ENCODE measurements around the gene AQP3.
"Not testable (repeated sequence)": the region's sequence is repeated elsewhere in the genome, so short reads cannot be mapped to it uniquely, and the experiment has no call there.

Gene AQP3

GRCh38 chr9:33446946-33447798 is at the start of gene AQP3:
Gene AQP3 (minus strand): TSS chr9:33447593. CDS start chr9:33447530, 63 bp downstream.
- no peak for DNase-seq (ENCODE audit: low read depth)

DNA sequence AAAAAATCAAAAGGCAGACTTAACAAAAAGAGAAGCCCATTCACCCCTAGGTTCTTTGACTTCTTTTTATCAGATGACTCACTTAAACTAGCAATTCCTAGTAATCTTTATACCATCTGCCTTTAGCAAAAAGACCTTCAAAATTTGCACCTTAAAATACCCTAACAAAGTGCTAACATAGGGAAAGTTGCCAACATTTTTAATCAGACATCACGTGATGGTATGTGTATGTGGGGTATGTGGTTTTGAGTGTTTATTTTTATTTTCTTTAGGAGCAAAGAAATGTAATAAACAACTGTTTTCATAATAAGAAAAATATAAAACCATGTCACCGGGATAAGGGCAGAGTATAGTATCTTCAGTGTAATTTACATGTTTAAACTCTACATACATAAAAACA is 46.4 kb upstream of the AQP3 start:
- not testable (repeated sequence) for DNase-seq (ENCODE audit: low read depth)

- DNase-seq (ENCODE audit: low read depth), result peak; percentile 41
Measured at GRCh38 chr9:33489066-33489465, 41.7 kb upstream of the AQP3 start.

DNA sequence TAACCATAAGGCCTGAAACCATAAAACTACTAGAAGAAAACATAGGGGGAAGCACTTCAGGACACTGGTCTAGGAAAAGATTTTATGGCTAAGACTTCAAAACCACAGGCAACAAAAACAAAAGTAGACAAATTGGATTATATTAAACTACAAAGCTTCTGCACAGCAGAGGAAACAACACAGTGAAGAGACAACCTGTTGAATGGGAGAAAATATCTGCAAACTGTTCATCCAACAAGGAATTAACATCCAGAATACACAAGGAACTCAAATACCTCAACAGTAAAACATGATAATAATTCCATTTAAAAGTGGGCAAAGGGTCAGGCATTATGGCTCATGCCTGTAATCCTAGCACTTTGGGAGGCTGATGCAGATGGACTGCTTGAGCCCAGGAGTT is 37.9 kb upstream of the AQP3 start:
- not testable (repeated sequence) for DNase-seq (ENCODE audit: low read depth)

GRCh38 chr9:33480976-33481375 is 33.6 kb upstream of the AQP3 start:
- no peak for DNase-seq (ENCODE audit: low read depth)

DNA sequence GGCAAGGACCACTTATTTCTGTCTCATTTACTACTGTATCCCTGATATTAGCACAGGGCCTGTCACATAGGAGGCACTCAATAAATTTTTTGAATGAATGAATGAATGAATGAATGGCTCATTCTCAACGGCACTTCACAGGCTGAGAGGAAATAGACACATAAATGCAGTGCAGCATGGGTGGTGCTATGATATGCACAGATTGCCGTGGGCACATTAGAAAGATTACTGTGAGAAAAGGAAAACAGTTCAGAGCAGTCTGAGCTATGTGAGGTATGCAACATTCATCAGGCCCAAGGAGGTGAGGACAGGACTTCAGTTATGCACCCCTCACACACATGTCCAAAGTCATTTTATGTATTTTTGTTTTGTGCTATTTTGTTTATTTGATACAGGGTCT is 32.7 kb upstream of the AQP3 start:
- no peak for DNase-seq (ENCODE audit: low read depth)

DNA sequence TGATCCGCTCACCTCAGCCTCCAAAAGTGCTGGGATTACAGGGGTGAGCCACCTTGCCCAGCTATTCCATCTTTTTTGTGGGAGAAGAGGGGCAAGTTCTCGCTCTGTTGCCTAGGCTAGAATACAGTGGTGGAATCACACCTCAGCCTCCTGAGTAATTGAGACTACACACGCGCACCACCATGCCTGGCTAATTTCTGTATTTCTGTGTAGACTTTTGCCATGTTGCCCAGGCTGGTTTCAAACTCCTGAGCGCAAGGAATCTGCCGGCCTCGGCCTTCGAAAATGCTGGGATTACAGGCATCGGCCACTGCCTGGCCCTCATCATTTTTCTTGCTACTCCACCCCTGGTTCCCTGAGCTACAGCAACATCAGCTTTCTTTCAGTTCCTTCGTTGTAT is 29.1 kb upstream of the AQP3 start:
- no peak for DNase-seq (ENCODE audit: low read depth)

GRCh38 chr9:33475357-33475756 is 28.0 kb upstream of the AQP3 start:
- DNase-seq (ENCODE audit: low read depth), result no peak

DNA sequence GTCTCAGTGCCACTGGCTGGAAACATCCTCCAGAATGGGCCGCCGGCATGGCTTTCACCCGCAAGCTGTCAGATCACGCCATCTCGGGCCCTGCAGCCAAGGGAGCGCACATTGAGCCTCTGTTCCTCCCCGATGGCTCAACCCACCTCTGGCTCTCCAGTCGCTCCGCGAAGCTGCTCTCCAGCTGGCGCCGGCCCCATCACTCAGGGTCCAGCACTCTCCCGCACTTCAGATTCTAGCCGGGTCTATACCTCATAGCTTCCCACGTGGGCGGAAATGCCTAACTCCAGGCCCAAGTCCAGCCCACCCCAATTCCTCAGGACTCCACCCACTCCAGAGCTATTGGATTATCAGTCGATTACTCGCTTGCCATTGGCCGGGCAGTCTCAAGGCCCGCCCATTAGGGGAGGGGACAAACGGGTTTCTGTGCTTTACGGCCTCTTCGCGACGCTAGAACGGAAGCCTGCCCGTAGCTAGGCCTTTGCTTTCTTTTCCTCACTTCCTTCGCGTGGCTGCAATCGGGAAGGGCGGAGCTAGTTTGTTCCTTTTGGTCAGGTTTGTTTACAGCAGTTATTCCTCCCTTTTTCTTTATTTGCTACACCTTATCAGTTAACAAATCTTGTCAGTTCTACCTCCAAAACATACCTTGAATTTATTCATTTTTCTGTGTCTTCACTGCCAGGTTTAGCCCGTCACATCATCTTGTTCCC is 26.4 kb upstream of the AQP3 start, which contains the start of gene NOL6:
Gene NOL6 (minus strand): TSS at position 282 of the 710 bp plus-strand sequence. CDS start 82 bp downstream, at position 200.
- peak; percentile 99 for DNase-seq (ENCODE audit: low read depth)

- no peak for DNase-seq (ENCODE audit: low read depth)
Measured at GRCh38 chr9:33472881-33473615, 25.7 kb upstream of the AQP3 start.

DNA sequence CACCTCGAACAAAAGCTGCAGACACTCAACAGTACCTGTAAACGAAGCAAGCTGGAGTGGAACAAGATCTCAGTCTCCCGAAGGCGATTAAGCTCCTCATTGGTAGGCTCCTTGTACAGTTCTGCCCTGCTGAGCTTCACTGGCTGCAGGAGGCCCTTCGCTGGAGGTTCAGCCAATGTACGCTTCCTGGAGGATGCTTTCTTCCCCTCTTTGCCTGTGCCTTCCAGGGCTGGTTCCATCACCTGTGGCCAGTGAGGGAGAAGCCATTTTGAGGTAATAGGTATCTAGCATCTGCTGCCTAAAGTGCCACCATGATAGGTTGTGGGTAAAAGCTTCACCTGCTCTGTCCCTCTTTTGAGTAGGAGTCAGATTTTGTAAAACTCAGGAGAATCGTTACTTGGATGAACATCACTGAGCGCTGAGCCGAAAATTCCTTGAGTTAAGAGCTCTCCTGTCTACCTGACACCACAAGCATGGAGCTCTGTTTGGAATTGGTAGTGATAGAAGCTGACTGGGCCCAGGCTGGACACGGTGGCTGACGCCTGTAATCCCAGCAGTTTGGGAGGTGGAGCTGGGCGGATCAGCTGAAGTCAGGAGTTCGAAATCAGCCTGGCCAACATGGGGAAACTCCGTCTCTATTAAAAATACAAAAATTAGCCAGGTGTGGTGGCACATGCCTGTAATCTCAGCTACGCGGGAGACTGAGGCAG is 24.9 kb upstream of the AQP3 start:
- DNase-seq (ENCODE audit: low read depth), result no peak

GRCh38 chr9:33471361-33471760 is 24.0 kb upstream of the AQP3 start:
- no peak for DNase-seq (ENCODE audit: low read depth)

- no peak for DNase-seq (ENCODE audit: low read depth)
Measured at GRCh38 chr9:33469891-33470290, 22.5 kb upstream of the AQP3 start.

GRCh38 chr9:33468797-33469621 is 21.6 kb upstream of the AQP3 start:
- no peak for DNase-seq (ENCODE audit: low read depth)

GRCh38 chr9:33468215-33468730 is 20.9 kb upstream of the AQP3 start:
- no peak for DNase-seq (ENCODE audit: low read depth)

DNA sequence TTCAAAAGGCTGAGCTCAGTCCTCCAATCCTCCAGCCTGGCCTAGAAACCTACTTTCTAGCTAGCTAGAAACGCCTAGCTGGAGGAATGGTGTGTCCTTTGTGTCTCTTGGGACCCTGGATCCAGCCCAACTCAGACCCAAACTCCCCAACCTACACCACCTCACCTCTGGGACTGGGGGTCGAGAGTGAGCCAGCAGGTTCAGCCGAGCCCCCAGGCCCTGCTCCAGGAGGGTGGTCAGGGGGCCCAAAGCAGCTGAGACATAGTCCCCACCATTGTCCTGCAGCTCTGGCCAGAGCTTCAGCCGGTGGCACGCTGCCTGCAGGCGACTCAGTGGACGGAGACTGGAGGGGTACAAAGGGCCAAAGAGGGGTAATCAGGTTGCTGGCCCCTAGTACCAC is 20.1 kb upstream of the AQP3 start:
- no peak for DNase-seq (ENCODE audit: low read depth)

- no peak for DNase-seq (ENCODE audit: low read depth)
Measured at GRCh38 chr9:33466565-33467495, 19.4 kb upstream of the AQP3 start.

GRCh38 chr9:33465596-33466564 is 18.5 kb upstream of the AQP3 start:
- no peak for DNase-seq (ENCODE audit: low read depth)

All from GM04504 (cell line).